ENCODE measurements around the gene USP32. TPM values are rescaled to one million over a fixed set of nuclear protein-coding genes. Genes with fewer than 3 reads are reported as not detected.

USP32 gene
- total and polyA plus RNA-seq, 2 of the 8 experiments (the other 6 are each of a cell fraction or from before 2014, with no cell fraction given): 29.6 to 112 TPM

GRCh38 chr17:60169921-60170817, 221.8 kb downstream of the USP32 start:
- Histone ChIP-seq H3K79me1 (ENCODE audit: low read depth, low read length) (no peaks in the 10 kb centered on the region), H2BK20ac (ENCODE audit: low read length) (no peak overlapping the region), H3K9ac (replicated peaks in 1 of 4; ENCODE audit: extremely low read depth in 1 of 4, low read depth in 3 of 4, low read length in 3 of 4) (no peak overlapping the region), H3K23ac (ENCODE audit: insufficient read length) (no peak overlapping the region), H3K23me2 (ENCODE audit: low read depth, low read length) (no peaks in the 10 kb centered on the region; the same call in 1 of the 2 replicates), H3K56ac (replicated peaks; ENCODE audit: insufficient read length, low read depth, low read length) (no peak overlapping the region), H2BK12ac (ENCODE audit: low read depth, low read length) (no peak overlapping the region), H3K4ac (replicated peaks; ENCODE audit: insufficient read length, low read depth, low read length) (no peak overlapping the region), H2BK5ac (ENCODE audit: low read depth, low read length) (no peak overlapping the region), H2BK120ac (replicated peaks; ENCODE audit: low read depth, low read length) (no peak overlapping the region), H3K4me1 (replicated peaks in 1 of 4; ENCODE audit: control insufficient read depth in 3 of 4, insufficient read depth in 4 of 4, low read length in 3 of 4) (peaks cover 0 to 5% (median 2%) of the 10 kb centered on the region in 4 experiments; a peak in 4 of 7 replicates), H3K4me3 (ENCODE audit: extremely low read depth in 1 of 4, insufficient read depth in 2 of 4, low read depth in 3 of 4, low read length in 4 of 4) (no peak overlapping the region), H4K8ac (ENCODE audit: extremely low read depth, insufficient read depth, low read length) (no peak overlapping the region; the same call in 1 of the 2 replicates), H3K27me3 (replicated peaks in 1 of 4; ENCODE audit: control insufficient read depth in 3 of 4, extremely low read depth in 1 of 4, insufficient read depth in 3 of 4, low read length in 3 of 4) (no peaks in the 10 kb centered on the region), H3K36me3 (ENCODE audit: control insufficient read depth in 2 of 4, insufficient read depth in 4 of 4, low read length in 3 of 4) (no peaks in the 10 kb centered on the region), H4K91ac (replicated peaks; ENCODE audit: insufficient read length, low read length) (no peak overlapping the region), H3K9me3 (ENCODE audit: insufficient read depth in 2 of 2, low read depth in 1 of 2, low read length in 1 of 2) (no peaks in the 10 kb centered on the region), H3K27ac (ENCODE audit: low read depth, low read length) (no peak overlapping the region), H3K14ac (ENCODE audit: insufficient read length) (no peak overlapping the region), H4K5ac (ENCODE audit: insufficient read length, low read depth, low read length) (no peak overlapping the region), H2AFZ (ENCODE audit: low read length) (no peak overlapping the region), H4K20me1 (replicated peaks in 1 of 2; ENCODE audit: control insufficient read depth in 1 of 2, insufficient read depth in 2 of 2, low read length in 2 of 2) (no peaks in the 10 kb centered on the region), H3K18ac (ENCODE audit: extremely low read depth, low read length) (no peak overlapping the region), H2AK5ac (ENCODE audit: low read depth, low read length) (no peak overlapping the region), H3K79me2 (ENCODE audit: control insufficient read depth in 1 of 2, insufficient read depth in 2 of 2, low read length in 2 of 2) (no peaks in the 10 kb centered on the region), H3K4me2 (ENCODE audit: insufficient read depth in 1 of 2, low read depth in 2 of 2, low read length in 2 of 2) (no peak overlapping the region), H2BK15ac (ENCODE audit: low read length) (no peak overlapping the region)
- DNase-seq (ENCODE audit: low read depth in 1 of 2, low spot score in 2 of 2): no peak
- CTCF ChIA-PET (ENCODE audit: partially characterized antibody): interaction anchor here (1.1 to 6.6 kb wide), 6 partner anchors 8 to 33 kb away, joined by 3 to 61 read pairs (median 11); partner anchors contain the start of gene CA4
- FAIRE-seq: no peak
- 88% methylated on average over 9 of the region's 10 CpGs; no CpG with 5 or more reads in 1 of the 2 experiments for WGBS, 2 experiments (ENCODE audit: extremely low coverage in 1 of 2, insufficient coverage in 1 of 2, insufficient read length in 1 of 2, insufficient replicate concordance in 2 of 2, low coverage in 1 of 2, low lambda C conversion rate in 2 of 2, missing lambda C conversion rate in 1 of 2)
- POLR2A ChIA-PET (ENCODE audit: partially characterized antibody): interaction anchor here (1.3 to 1.6 kb wide), 3 partner anchors 9 to 13 kb away, joined by 4 to 5 read pairs (median 5); no protein-coding TSS in a partner anchor
- TF ChIP-seq EP300 (IDR thresholded peaks at IDR 0.05; ENCODE audit: borderline replicate concordance in 1 of 2, low read depth in 2 of 2, low read length in 2 of 2) (no peak), RBBP5 (IDR thresholded peaks at IDR 0.05; ENCODE audit: borderline replicate concordance, low read depth, low read length) (no peak), RXRA (IDR thresholded peaks at IDR 0.05; ENCODE audit: insufficient read depth, low read depth, low read length) (no peak), MAFK (IDR thresholded peaks at IDR 0.05; ENCODE audit: low read depth, low read length) (no peak), SP4 (IDR thresholded peaks at IDR 0.05; ENCODE audit: low read length) (no peak), EZH2 (IDR thresholded peaks at IDR 0.05; ENCODE audit: low read depth, low read length, severe bottlenecking) (no peak), ZNF274 (IDR thresholded peaks at IDR 0.05; ENCODE audit: borderline replicate concordance, extremely low read depth, low read length) (no peak), POLR2A (IDR thresholded peaks at IDR 0.05; ENCODE audit: control extremely low read depth in 1 of 2, low read depth in 2 of 2, low read length in 2 of 2) (no peak), CTBP2 (IDR thresholded peaks at IDR 0.05; ENCODE audit: borderline replicate concordance, insufficient read depth, insufficient read length, low read length) (no peak), POU5F1 (IDR thresholded peaks at IDR 0.05; ENCODE audit: low read depth, low read length) (no peak), ASH2L (IDR thresholded peaks at IDR 0.05; ENCODE audit: low read length) (no peak), SRF (IDR thresholded peaks at IDR 0.05; ENCODE audit: low read depth, low read length) (no peak)
